GM23338 (cell line): ENCODE measurements around the gene SHISAL2A. TPM values are rescaled to one million over a fixed set of nuclear protein-coding genes. Genes with fewer than 3 reads are reported as not detected.

Source experiments
- ATAC-seq: fragments of 200-7000 bp; cut with Tn5 transposase; 3 replicates; pipeline ENCODE4 v1.9.1; 2020
- DNase-seq: peaks from one replicate; pipeline ENCODE4 v3.0.0-alpha.2; 2015; ENCODE audit warnings: low spot score
- H2AFZ ChIP-seq: fragments of 200-600 bp; sonication (generic); 2 replicates; pipeline ENCODE4 v1.8.0; 2016; ENCODE audit warnings: antibody characterized with exemption, mild to moderate bottlenecking, moderate library complexity
- H3F3A ChIP-seq: fragments of 200-600 bp; sonication (generic); replicated peaks from 2 replicates; pipeline ENCODE4 v1.8.0; 2017; ENCODE audit warnings: antibody characterized with exemption, mixed run types, low read depth
- H3K27ac ChIP-seq: fragments of 200-600 bp; sonication (generic); 2 replicates; pipeline ENCODE4 v1.6.1; 2016; ENCODE audit warnings: low read depth
- H3K27me3 ChIP-seq: fragments of 200-600 bp; sonication (generic); 2 replicates; pipeline ENCODE4 v1.8.0; 2016; ENCODE audit warnings: mild to moderate bottlenecking, mixed run types, moderate library complexity; ENCODE audit not compliant: insufficient read depth
- H3K36me3 ChIP-seq: fragments of 200-600 bp; sonication (generic); 2 replicates; pipeline ENCODE4 v1.8.0; 2016; ENCODE audit warnings: mild to moderate bottlenecking; ENCODE audit not compliant: insufficient read depth
- H3K4me1 ChIP-seq: fragments of 200-600 bp; sonication (generic); 2 replicates; pipeline ENCODE4 v1.8.0; 2016; ENCODE audit warnings: mild to moderate bottlenecking, moderate library complexity; ENCODE audit not compliant: insufficient read depth
- H3K4me2 ChIP-seq: fragments of 200-600 bp; sonication (generic); 2 replicates; pipeline ENCODE4 v1.7.1; 2017; ENCODE audit warnings: mixed run types
- H3K4me3 ChIP-seq: fragments of 200-600 bp; sonication (generic); 2 replicates; pipeline ENCODE4 v1.6.1; 2016; ENCODE audit warnings: mixed run types
- H3K79me2 ChIP-seq: fragments of 200-600 bp; sonication (generic); replicated peaks from 2 replicates; pipeline ENCODE4 v1.8.0; 2017; ENCODE audit warnings: mild to moderate bottlenecking; ENCODE audit not compliant: insufficient read depth
- H3K9me2 ChIP-seq: fragments of 200-600 bp; sonication (generic); 2 replicates; pipeline ENCODE4 v1.8.0; 2017; ENCODE audit not compliant: insufficient read depth
- H4K20me1 ChIP-seq: fragments of 200-600 bp; sonication (generic); replicated peaks from 2 replicates; pipeline ENCODE4 v1.8.0; 2017; ENCODE audit warnings: mild to moderate bottlenecking; ENCODE audit not compliant: insufficient read depth
- H3K27ac Mint-ChIP-seq: 2 replicates; pipeline ENCODE4 v1.8.0; 2020; ENCODE audit warnings: inconsistent platforms, mild to moderate bottlenecking, moderate library complexity, mixed read lengths
- H3K27me3 Mint-ChIP-seq: 3 replicates; pipeline ENCODE4 v1.8.0; 2022; ENCODE audit warnings: low read depth, mild to moderate bottlenecking, moderate library complexity, mixed read lengths, inconsistent platforms; ENCODE audit not compliant: insufficient read depth, poor library complexity
- H3K36me3 Mint-ChIP-seq: 3 replicates; pipeline ENCODE4 v1.8.0; 2021; ENCODE audit warnings: low read depth, mild to moderate bottlenecking, inconsistent platforms, moderate library complexity, mixed read lengths
- H3K4me1 Mint-ChIP-seq: 3 replicates; pipeline ENCODE4 v1.8.0; 2020; ENCODE audit warnings: mild to moderate bottlenecking, inconsistent platforms, mixed read lengths
- H3K4me3 Mint-ChIP-seq: 3 replicates; pipeline ENCODE4 v1.8.0; 2021; ENCODE audit warnings: moderate library complexity, mild to moderate bottlenecking, inconsistent platforms, mixed read lengths
- H3K9me3 Mint-ChIP-seq: 3 replicates; pipeline ENCODE4 v1.8.0; 2020; ENCODE audit warnings: moderate library complexity, mild to moderate bottlenecking, inconsistent platforms, mixed read lengths
- EZH2phosphoT487 ChIP-seq: fragments of 200-600 bp; sonication (generic); IDR thresholded peaks from one replicate; pipeline ENCODE4 v1.8.1; 2018; ENCODE audit warnings: antibody characterized with exemption; ENCODE audit not compliant: unreplicated experiment
- JUNB ChIP-seq: IDR thresholded peaks from one replicate; pipeline ENCODE4 v1.6.1; 2016; ENCODE audit warnings: antibody characterized with exemption; ENCODE audit not compliant: unreplicated experiment
- POLR2AphosphoS5 ChIP-seq: IDR thresholded peaks from 2 replicates; pipeline ENCODE4 v1.6.1; 2016; ENCODE audit warnings: antibody characterized with exemption, low read depth
- STAT1 ChIP-seq: IDR thresholded peaks from one replicate; pipeline ENCODE4 v1.6.1; 2016; ENCODE audit warnings: antibody characterized with exemption; ENCODE audit not compliant: unreplicated experiment
- ZNF114 ChIP-seq: fragments of 250-450 bp; sonication (Bioruptor Pico); IDR thresholded peaks from 2 replicates; pipeline ENCODE4 v1.5.0; 2020; ENCODE audit warnings: mild to moderate bottlenecking, moderate library complexity
- ZNF331 ChIP-seq: fragments of 250-450 bp; sonication (Bioruptor Pico); IDR thresholded peaks from 2 replicates; pipeline ENCODE4 v1.5.0; 2020; ENCODE audit warnings: low read depth, mild to moderate bottlenecking, moderate library complexity
- ZNF462 ChIP-seq: fragments of 250-450 bp; sonication (Bioruptor Pico); IDR thresholded peaks from 2 replicates; pipeline ENCODE4 v1.5.0; 2020; ENCODE audit warnings: mild to moderate bottlenecking, moderate library complexity
- polyA plus RNA-seq: library from polyadenylated mRNA; unstranded; fragments of >200 nt; fragmentation: Nextera tagmentation; extraction: Ambion mirVana; gene quantifications from 2 replicates; pipeline ENCODE4 v1.2.1, GENCODE V29; 2016
- total RNA-seq: library from RNA; depleted of rRNA; stranded (reverse); fragments of >200 nt; shearing (Covaris generic); gene quantifications from 2 replicates; pipeline ENCODE4 v1.2.3, GENCODE V29; 2014

SHISAL2A gene
- total and polyA plus RNA-seq, 2 experiments from 2014 or later: 0.10 to 1.2 TPM

GRCh38 chr1:52623812-52624211 is 9.2 kb upstream of the SHISAL2A start:
- Mint-ChIP-seq H3K27ac (no peak overlapping the region), H3K36me3 (no peaks in the 10 kb centered on the region), H3K4me3 (no peak overlapping the region), H3K4me1 (no peaks in the 10 kb centered on the region), H3K9me3 (peaks cover 12% of the 10 kb centered on the region; the same call in 2 of the 3 replicates), H3K27me3 (peaks cover 2% of the 10 kb centered on the region)
- H4K20me1 ChIP-seq: no peaks in the 10 kb centered on the region
- no peaks in the 10 kb centered on the region for H3K36me3 ChIP-seq
- H2AFZ ChIP-seq: no peak overlapping the region
- ATAC-seq (no peak), DNase-seq (no peak)
- no peak overlapping the region for H3K27ac ChIP-seq
- no peaks in the 10 kb centered on the region for H3K79me2 ChIP-seq
- no peak for TF ChIP-seq STAT1
- no peak for TF ChIP-seq ZNF331 (CRISPR knock-in tag)
- TF ChIP-seq JUNB: no peak
- peaks cover 1% of the 10 kb centered on the region; the same call in 1 of the 2 replicates for H3K4me1 ChIP-seq
- no peaks in the 10 kb centered on the region for H3K27me3 ChIP-seq
- no peak overlapping the region for H3K4me3 ChIP-seq
- H3F3A ChIP-seq: no peaks in the 10 kb centered on the region
- H3K9me2 ChIP-seq: no peaks in the 10 kb centered on the region
- no peak overlapping the region for H3K4me2 ChIP-seq

GRCh38 chr1:52627028-52627427 is 5.9 kb upstream of the SHISAL2A start:
- Histone ChIP-seq H2AFZ (no peak overlapping the region), H3K9me2 (no peaks in the 10 kb centered on the region), H3K4me2 (no peak overlapping the region), H3K27me3 (peaks cover 17% of the 10 kb centered on the region), H3F3A (no peaks in the 10 kb centered on the region), H3K4me1 (peaks cover 10% of the 10 kb centered on the region; the same call in 1 of the 2 replicates), H3K36me3 (no peaks in the 10 kb centered on the region; the same call in 1 of the 2 replicates), H4K20me1 (no peaks in the 10 kb centered on the region), H3K4me3 (no peak overlapping the region), H3K79me2 (no peaks in the 10 kb centered on the region), H3K27ac (no peak overlapping the region)
- no peak overlapping the region for H3K4me3 Mint-ChIP-seq
- peaks cover 14% of the 10 kb centered on the region for H3K27me3 Mint-ChIP-seq
- H3K4me1 Mint-ChIP-seq: peaks cover 9% of the 10 kb centered on the region
- H3K9me3 Mint-ChIP-seq: peaks cover 9% of the 10 kb centered on the region; the same call in 2 of the 3 replicates
- no peak overlapping the region for H3K27ac Mint-ChIP-seq
- H3K36me3 Mint-ChIP-seq: no peaks in the 10 kb centered on the region
- ATAC-seq (no peak), DNase-seq (no peak)
- TF ChIP-seq POLR2AphosphoS5 (no peak), EZH2phosphoT487 (no peak), ZNF114 (no peak), JUNB (no peak), STAT1 (no peak), ZNF331 (CRISPR knock-in tag) (no peak), ZNF462 (CRISPR knock-in tag) (no peak)
